HEK293 (cell line): ENCODE data around the gene SLC38A3.

ENCODE experiments used
- CTCF ChIA-PET: fragments of 350-600 bp; formaldehyde crosslinking; extraction: SDS; loops from one replicate; lab custom pipeline; 2021; ENCODE audit warnings: antibody characterized with exemption; lab: Yijun Ruan, JAX
- POLR2A ChIA-PET: fragments of 300-600 bp; formaldehyde crosslinking; extraction: SDS; loops from one replicate; lab custom pipeline; 2020; ENCODE audit warnings: antibody characterized with exemption, inconsistent platforms; lab: Yijun Ruan, JAX
- H3K27ac ChIP-seq: fragments of 200-500 bp; sonication (Bioruptor generic); 2 replicates; pipeline ENCODE4 v1.5.1; 2014; ENCODE audit warnings: low read depth, low read length, control low read depth, inconsistent platforms; ENCODE audit errors: extremely low read depth
- H3K36me3 ChIP-seq, 2 experiments: fragments of 200-500 bp in 1 of 2; sonication (Bioruptor generic) in 1 of 2; 1 replicate in 1 of 2; 2 replicates in 1 of 2; pipeline ENCODE4 v1.5.1; 2014 to 2017; ENCODE audit warnings: inconsistent platforms in 2 of 2, low read length in 2 of 2; ENCODE audit not compliant: control insufficient read depth in 2 of 2, insufficient read depth in 1 of 2
- H3K4me1 ChIP-seq: fragments of 200-500 bp; sonication (Bioruptor generic); 2 replicates; pipeline ENCODE4 v1.5.1; 2014; ENCODE audit warnings: mild to moderate bottlenecking, low read length, inconsistent platforms; ENCODE audit not compliant: control insufficient read depth, insufficient read depth
- H3K4me3 ChIP-seq: 2 replicates; pipeline ENCODE4 v1.5.1; 2011; ENCODE audit warnings: low read depth, mild to moderate bottlenecking, control low read depth, low read length, moderate library complexity
- H3K9me3 ChIP-seq: fragments of 200-500 bp; sonication (Bioruptor generic); 2 replicates; pipeline ENCODE4 v1.5.1; 2014; ENCODE audit warnings: low read depth, low read length, inconsistent platforms; ENCODE audit not compliant: control insufficient read depth, insufficient read depth
- BCL11B ChIP-seq: fragments of 450-650 bp; formaldehyde crosslinking; IDR thresholded peaks from 2 replicates; pipeline ENCODE4 v1.5.1; 2016; ENCODE audit warnings: low read depth, missing biosample characterization, missing genetic modification characterization
- GLIS1 ChIP-seq: fragments of 450-650 bp; formaldehyde crosslinking; IDR thresholded peaks from 2 replicates; pipeline ENCODE4 v1.5.1; 2016; ENCODE audit warnings: missing biosample characterization, missing genetic modification characterization
- PRDM6 ChIP-seq: fragments of 450-650 bp; formaldehyde crosslinking; IDR thresholded peaks from 2 replicates; pipeline ENCODE4 v1.5.1; 2017; ENCODE audit warnings: missing biosample characterization, missing genetic modification characterization
- SCRT1 ChIP-seq: fragments of 450-650 bp; formaldehyde crosslinking; IDR thresholded peaks from 2 replicates; pipeline ENCODE4 v1.5.1; 2016; ENCODE audit warnings: missing biosample characterization, missing genetic modification characterization, borderline replicate concordance
- SP7 ChIP-seq: fragments of 450-650 bp; formaldehyde crosslinking; IDR thresholded peaks from 2 replicates; pipeline ENCODE4 v1.5.1; 2016; ENCODE audit warnings: missing biosample characterization, missing genetic modification characterization
- TSHZ1 ChIP-seq: fragments of 450-650 bp; formaldehyde crosslinking; IDR thresholded peaks from 2 replicates; pipeline ENCODE4 v1.5.1; 2016; ENCODE audit warnings: missing biosample characterization, missing genetic modification characterization, borderline replicate concordance
- ZNF146 ChIP-seq: fragments of 450-650 bp; formaldehyde crosslinking; IDR thresholded peaks from 2 replicates; pipeline ENCODE4 v1.5.1; 2016; ENCODE audit warnings: missing biosample characterization, missing genetic modification characterization
- ZNF223 ChIP-seq: fragments of 450-650 bp; formaldehyde crosslinking; IDR thresholded peaks from 2 replicates; pipeline ENCODE4 v1.5.1; 2016; ENCODE audit warnings: missing biosample characterization, missing genetic modification characterization
- ZNF24 ChIP-seq: fragments of 450-650 bp; formaldehyde crosslinking; IDR thresholded peaks from 2 replicates; pipeline ENCODE4 v1.5.1; 2016; ENCODE audit warnings: missing biosample characterization, missing genetic modification characterization
- ZNF248 ChIP-seq: fragments of 450-650 bp; formaldehyde crosslinking; IDR thresholded peaks from 2 replicates; pipeline ENCODE4 v1.5.1; 2017; ENCODE audit warnings: missing biosample characterization, missing genetic modification characterization
- ZNF302 ChIP-seq: fragments of 450-650 bp; formaldehyde crosslinking; IDR thresholded peaks from 2 replicates; pipeline ENCODE4 v1.5.1; 2016; ENCODE audit warnings: missing biosample characterization, missing genetic modification characterization, low read depth
- ZNF529 ChIP-seq: fragments of 450-650 bp; formaldehyde crosslinking; IDR thresholded peaks from 2 replicates; pipeline ENCODE4 v1.5.1; 2017; ENCODE audit warnings: missing genetic modification characterization, missing biosample characterization; ENCODE audit not compliant: insufficient replicate concordance
- ZNF600 ChIP-seq: fragments of 450-650 bp; formaldehyde crosslinking; IDR thresholded peaks from 2 replicates; pipeline ENCODE4 v1.5.1; 2016; ENCODE audit warnings: missing biosample characterization, missing genetic modification characterization
- ZNF623 ChIP-seq: fragments of 450-650 bp; formaldehyde crosslinking; IDR thresholded peaks from 2 replicates; pipeline ENCODE4 v1.5.1; 2016; ENCODE audit warnings: missing biosample characterization, missing genetic modification characterization
- ZNF792 ChIP-seq: fragments of 450-650 bp; formaldehyde crosslinking; IDR thresholded peaks from 2 replicates; pipeline ENCODE4 v1.5.1; 2016; ENCODE audit warnings: missing biosample characterization, missing genetic modification characterization
- ZXDB ChIP-seq: fragments of 450-650 bp; formaldehyde crosslinking; IDR thresholded peaks from 2 replicates; pipeline ENCODE4 v1.5.1; 2016; ENCODE audit warnings: missing biosample characterization, missing genetic modification characterization
- TF ChIP-seq, protein P1 (sequence below): fragments of 450-650 bp; formaldehyde crosslinking; IDR thresholded peaks from 2 replicates; pipeline ENCODE4 v1.5.1; 2016; ENCODE audit warnings: missing biosample characterization, missing genetic modification characterization
- TF ChIP-seq, protein P2 (sequence below): fragments of 450-650 bp; formaldehyde crosslinking; IDR thresholded peaks from 2 replicates; pipeline ENCODE4 v1.5.1; 2016; ENCODE audit warnings: missing biosample characterization, missing genetic modification characterization

The SLC38A3 gene

GRCh38 chr3:50184242-50184978, 20.7 kb upstream of the SLC38A3 start (continued):
- no peak for TF ChIP-seq TSHZ1
- no peak for TF ChIP-seq ZNF600 (tag by site-specific recombination)
- no peak for TF ChIP-seq SCRT1 (tag by site-specific recombination)

- H3K9me3 ChIP-seq = no peaks in the 10 kb centered on the region
- POLR2A ChIA-PET = no interaction called here
- H3K27ac ChIP-seq = no peak overlapping the region
- TF ChIP-seq ZNF146 (tag by site-specific recombination) (no peak), ZNF302 (no peak), ZNF529 (tag by site-specific recombination) (no peak), ZNF223 (tag by site-specific recombination) (no peak), SP7 (tag by site-specific recombination) (no peak), ZNF792 (tag by site-specific recombination) (no peak), ZNF24 (no peak), GLIS1 (no peak), PRDM6 (tag by site-specific recombination) (no peak), ZNF623 (tag by site-specific recombination) (no peak), BCL11B (no peak), ZXDB (no peak), ZNF248 (tag by site-specific recombination) (no peak)
- TF ChIP-seq, protein P1, sequence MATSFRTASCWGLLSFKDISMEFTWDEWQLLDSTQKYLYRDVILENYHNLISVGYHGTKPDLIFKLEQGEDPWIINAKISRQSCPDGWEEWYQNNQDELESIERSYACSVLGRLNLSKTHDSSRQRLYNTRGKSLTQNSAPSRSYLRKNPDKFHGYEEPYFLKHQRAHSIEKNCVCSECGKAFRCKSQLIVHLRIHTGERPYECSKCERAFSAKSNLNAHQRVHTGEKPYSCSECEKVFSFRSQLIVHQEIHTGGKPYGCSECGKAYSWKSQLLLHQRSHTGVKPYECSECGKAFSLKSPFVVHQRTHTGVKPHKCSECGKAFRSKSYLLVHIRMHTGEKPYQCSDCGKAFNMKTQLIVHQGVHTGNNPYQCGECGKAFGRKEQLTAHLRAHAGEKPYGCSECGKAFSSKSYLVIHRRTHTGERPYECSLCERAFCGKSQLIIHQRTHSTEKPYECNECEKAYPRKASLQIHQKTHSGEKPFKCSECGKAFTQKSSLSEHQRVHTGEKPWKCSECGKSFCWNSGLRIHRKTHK = no peak
- TF ChIP-seq, protein P2, sequence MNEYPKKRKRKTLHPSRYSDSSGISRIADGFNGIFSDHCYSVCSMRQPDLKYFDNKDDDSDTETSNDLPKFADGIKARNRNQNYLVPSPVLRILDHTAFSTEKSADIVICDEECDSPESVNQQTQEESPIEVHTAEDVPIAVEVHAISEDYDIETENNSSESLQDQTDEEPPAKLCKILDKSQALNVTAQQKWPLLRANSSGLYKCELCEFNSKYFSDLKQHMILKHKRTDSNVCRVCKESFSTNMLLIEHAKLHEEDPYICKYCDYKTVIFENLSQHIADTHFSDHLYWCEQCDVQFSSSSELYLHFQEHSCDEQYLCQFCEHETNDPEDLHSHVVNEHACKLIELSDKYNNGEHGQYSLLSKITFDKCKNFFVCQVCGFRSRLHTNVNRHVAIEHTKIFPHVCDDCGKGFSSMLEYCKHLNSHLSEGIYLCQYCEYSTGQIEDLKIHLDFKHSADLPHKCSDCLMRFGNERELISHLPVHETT (tag by site-specific recombination) = no peak
- H3K36me3 ChIP-seq = peaks cover 0 to 51% of the 10 kb centered on the region in 2 experiments; a peak in 1 of 3 replicates
- CTCF ChIA-PET = interaction anchor here (0.6 to 1.0 kb wide), 2 partner anchors 9 to 86 kb away, joined by 3 read pairs; no protein-coding TSS in a partner anchor
- H3K4me1 ChIP-seq = no peaks in the 10 kb centered on the region
- H3K4me3 ChIP-seq = no peak overlapping the region
These were observed 19.8 kb upstream of the SLC38A3 start for GRCh38 chr3:50185230-50185629.
